K562 (cell line): Measurements from ENCODE around the gene ZFAND2A. TPM values are rescaled to one million over a fixed set of nuclear protein-coding genes. Genes with fewer than 3 reads are reported as not detected.

ENCODE experiments used
- ATAC-seq: fragments of 200-7000 bp; cut with Tn5 transposase; 3 replicates; pipeline ENCODE4 v1.9.1; 2020; ENCODE audit warnings: moderate library complexity
- BruUV-seq: library from RNA; stranded (reverse); fragments of 400-500 nt; replicated peaks from 2 replicates; lab custom pipeline; 2021; lab: Mats Ljungman, UMichigan
- CTCF ChIA-PET: fragments of 300-600 bp; formaldehyde crosslinking; extraction: SDS; loops from one replicate; lab custom pipeline; 2021; ENCODE audit warnings: low intra/inter-chr PET ratio; lab: Yijun Ruan, JAX
- POLR2A ChIA-PET: fragments of 300-600, 350-650 bp; sonication (Branson Sonifier 250); formaldehyde crosslinking; extraction: SDS; loops from one replicate; lab custom pipeline; 2021; ENCODE audit warnings: antibody characterized with exemption, inconsistent platforms; lab: Yijun Ruan, JAX
- DNase-seq, 4 experiments: peaks; one replicate each; pipeline versions ENCODE4 v3.0.0 to v3.0.0-alpha.2; 2011 to 2018; ENCODE audit warnings: low spot score in 3 of 4, mixed read lengths in 3 of 4; ENCODE audit errors: extremely low read depth in 1 of 4
- FAIRE-seq: peaks from 2 replicates; lab custom pipeline; 2011; peaks lifted over from hg19 to GRCh38; lab: Jason Lieb, UNC
- H2AFZ ChIP-seq: 2 replicates; pipeline ENCODE4 v1.6.0; 2011; ENCODE audit warnings: low read depth, low read length, control low read depth, inconsistent platforms
- H3K27ac ChIP-seq: fragments of 200-600 bp; 3 replicates; pipeline ENCODE4 v1.8.0; 2011; ENCODE audit warnings: low read depth, mild to moderate bottlenecking, control low read depth, inconsistent platforms, low read length, moderate library complexity, mixed read lengths; ENCODE audit errors: extremely low read depth
- H3K27me3 ChIP-seq, 2 experiments: fragments of 300-600 bp in 1 of 2; 2 replicates in 1 of 2; 3 replicates in 1 of 2; pipeline versions ENCODE4 v1.6.0 to v1.8.0; 2011; ENCODE audit warnings: inconsistent platforms in 2 of 2, low read length in 2 of 2, mild to moderate bottlenecking in 1 of 2, mixed read lengths in 1 of 2, moderate library complexity in 1 of 2; ENCODE audit not compliant: control insufficient read depth in 2 of 2, insufficient read depth in 2 of 2
- H3K36me3 ChIP-seq: fragments of 300-600 bp; 3 replicates; pipeline ENCODE4 v1.8.0; 2011; ENCODE audit warnings: mild to moderate bottlenecking, low read length, inconsistent platforms; ENCODE audit not compliant: control insufficient read depth, insufficient read depth
- H3K4me1 ChIP-seq, 2 experiments: fragments of 200-600 bp in 1 of 2; replicated peaks in 1 of 2; 2 replicates in 1 of 2; 3 replicates in 1 of 2; pipeline versions ENCODE4 v1.5.1 to v1.8.0; 2011; ENCODE audit warnings: inconsistent platforms in 2 of 2, low read length in 2 of 2, mild to moderate bottlenecking in 1 of 2, mixed read lengths in 1 of 2, moderate library complexity in 1 of 2; ENCODE audit not compliant: control insufficient read depth in 2 of 2, insufficient read depth in 2 of 2
- H3K4me2 ChIP-seq: 2 replicates; pipeline ENCODE4 v1.6.1; 2011; ENCODE audit warnings: low read length, control low read depth, inconsistent platforms, mixed read lengths; ENCODE audit not compliant: insufficient read depth
- H3K4me3 ChIP-seq: fragments of 200-600 bp; sonication (generic), shearing (Covaris generic); 2 replicates; pipeline ENCODE4 v1.5.1; 2016; ENCODE audit warnings: control low read depth, inconsistent platforms
- H3K79me2 ChIP-seq: fragments of 200-600 bp; 3 replicates; pipeline ENCODE4 v1.8.0; 2011; ENCODE audit warnings: low read length, inconsistent platforms; ENCODE audit not compliant: control insufficient read depth, insufficient read depth
- H3K9ac ChIP-seq, 2 experiments: 2 replicates each; pipeline versions ENCODE4 v1.6.0 to v1.6.1; 2011; ENCODE audit warnings: low read depth in 2 of 2, low read length in 2 of 2, control low read depth in 1 of 2, inconsistent platforms in 1 of 2, mild to moderate bottlenecking in 1 of 2, mixed read lengths in 1 of 2; ENCODE audit not compliant: insufficient read depth in 1 of 2
- H3K9me1 ChIP-seq: one replicate; pipeline ENCODE4 v1.6.0; 2011; ENCODE audit warnings: inconsistent platforms, mild to moderate bottlenecking, low read length, moderate library complexity; ENCODE audit not compliant: control insufficient read depth, insufficient read depth
- H3K9me3 ChIP-seq: replicated peaks from 2 replicates; pipeline ENCODE4 v1.5.1; 2011; ENCODE audit warnings: low read depth, low read length, inconsistent platforms; ENCODE audit not compliant: control insufficient read depth, insufficient read depth
- H4K20me1 ChIP-seq: replicated peaks from 2 replicates; pipeline ENCODE4 v1.6.1; 2011; ENCODE audit warnings: low read length, inconsistent platforms, mixed read lengths; ENCODE audit not compliant: control insufficient read depth, insufficient read depth
- E2F1 ChIP-seq: sonication (generic); formaldehyde crosslinking; IDR thresholded peaks from 2 replicates; pipeline ENCODE4 v1.8.1; 2023; ENCODE audit warnings: mild to moderate bottlenecking, missing genetic modification reagents, moderate library complexity
- E2F6 ChIP-seq, 2 experiments: IDR thresholded peaks; 2 replicates each; pipeline ENCODE4 v1.6.1; 2011; ENCODE audit warnings: borderline replicate concordance in 1 of 2, control low read depth in 1 of 2, low read depth in 1 of 2, low read length in 1 of 2, mild to moderate bottlenecking in 1 of 2, mixed read lengths in 1 of 2, moderate library complexity in 1 of 2; ENCODE audit not compliant: insufficient read depth in 1 of 2, insufficient read length in 1 of 2, poor library complexity in 1 of 2, severe bottlenecking in 1 of 2; ENCODE audit errors: extremely low read depth in 1 of 2
- JUND ChIP-seq, 2 experiments: IDR thresholded peaks; 2 replicates in 1 of 2; 3 replicates in 1 of 2; pipeline ENCODE4 v1.6.1; 2011; ENCODE audit warnings: borderline replicate concordance in 2 of 2, low read depth in 2 of 2, low read length in 2 of 2, improper control_type of control experiment in 1 of 2, missing biosample characterization in 1 of 2, missing genetic modification characterization in 1 of 2, missing genetic modification reagents in 1 of 2
- KAT2B ChIP-seq: IDR thresholded peaks from one replicate; pipeline ENCODE4 v1.6.1; 2012; ENCODE audit warnings: low read depth, mild to moderate bottlenecking, control low read depth, inconsistent platforms, low read length, moderate library complexity
- NKRF ChIP-seq: fragments of 450-650 bp; IDR thresholded peaks from 2 replicates; pipeline ENCODE4 v1.6.1; 2016; ENCODE audit warnings: borderline replicate concordance
- SIRT6 ChIP-seq: IDR thresholded peaks from one replicate; pipeline ENCODE4 v1.6.1; 2012; ENCODE audit warnings: low read depth, mild to moderate bottlenecking, control low read depth, inconsistent platforms, low read length, moderate library complexity
- SMARCA5 ChIP-seq: fragments of 450-650 bp; IDR thresholded peaks from 2 replicates; pipeline ENCODE4 v1.6.1; 2016
- TEAD4 ChIP-seq, 2 experiments: sonication (generic) in 1 of 2; formaldehyde crosslinking in 1 of 2; IDR thresholded peaks; 2 replicates each; pipeline versions ENCODE4 v1.6.1 to v1.8.0; 2012 to 2022; ENCODE audit warnings: borderline replicate concordance in 1 of 2, inconsistent platforms in 1 of 2, low read length in 1 of 2, mild to moderate bottlenecking in 1 of 2, missing genetic modification reagents in 1 of 2
- ZBED1 ChIP-seq: IDR thresholded peaks from 2 replicates; pipeline ENCODE4 v1.6.1; 2014
- ZNF232 ChIP-seq: sonication (generic); formaldehyde crosslinking; IDR thresholded peaks from 2 replicates; pipeline ENCODE4 v1.8.0; 2022; ENCODE audit warnings: mild to moderate bottlenecking, missing genetic modification reagents
- ZNF445 ChIP-seq: fragments of 250-450 bp; sonication (Bioruptor Pico); IDR thresholded peaks from 2 replicates; pipeline ENCODE4 v1.4.0; 2020; ENCODE audit warnings: low read depth, mild to moderate bottlenecking, moderate library complexity
- ZNF668 ChIP-seq: fragments of 250-450 bp; sonication (Bioruptor Pico); IDR thresholded peaks from 2 replicates; pipeline ENCODE4 v1.8.0; 2022; ENCODE audit warnings: mild to moderate bottlenecking, inconsistent platforms
- WGBS: fragments of 100-300 bp; shearing (Covaris generic); methylation state at CpG from one replicate; pipeline ENCODE4 v1.1.6; 2016; ENCODE audit warnings: low coverage, mixed read lengths; ENCODE audit not compliant: insufficient coverage; ENCODE audit errors: missing lambda C conversion rate; 5-methylcytosine and 5-hydroxymethylcytosine counted together
- in situ Hi-C: fragments of 300-500 bp; cut with MboI; formaldehyde crosslinking; loops from 4 replicates; pipeline ENCODE4 v1.15.0; 2018; ENCODE audit warnings: inconsistent platforms, mixed read lengths
- intact Hi-C: fragments of 100-400 bp; cut with micrococcal nuclease; formaldehyde crosslinking; loops from 2 replicates; pipeline ENCODE4 v1.14.2; 2022
- polyA plus RNA-seq, 8 experiments: library from polyadenylated mRNA; depleted of rRNA in 4 of 8; stranded (reverse) in 5 of 8; unstranded in 3 of 8; fragments of >200 nt; fragmentation: Nextera tagmentation in 2 of 8; fragmentation: Illumina TruSeq in 1 of 8; extraction: Ambion mirVana in 2 of 8; extraction: Trizol in 1 of 8; gene quantifications; 2 replicates each; pipeline versions ENCODE4 v1.2.1 to v1.2.3, GENCODE V29; 2011 to 2014; ENCODE audit warnings: inconsistent platforms in 1 of 8, missing spikeins in 1 of 8
- total RNA-seq, 7 experiments: library from RNA; depleted of rRNA in 6 of 7; stranded (reverse); fragments of >200 nt in 6 of 7; fragmentation: Illumina TruSeq in 2 of 7; extraction: Trizol in 2 of 7; gene quantifications; 2 replicates each; pipeline versions ENCODE4 v1.2.1 to v1.2.3, GENCODE V29; 2011 to 2021; ENCODE audit warnings: low replicate concordance in 1 of 7

ZFAND2A gene
- total and polyA plus RNA-seq, 9 of the 15 experiments (the other 6 are each of a cell fraction or from before 2014, with no cell fraction given): 16.8 to 56.8 (median 26.1) TPM

GRCh38 chr7:1201916-1202315, 41.9 kb upstream of the ZFAND2A start (continued):
- TF ChIP-seq TEAD4 (IDR thresholded peaks at IDR 0.05; ENCODE audit: low read length): no peak
- no peak for TF ChIP-seq TEAD4 (CRISPR knock-in tag; IDR thresholded peaks at IDR 0.05; ENCODE audit: borderline replicate concordance)
- no peak for TF ChIP-seq ZNF668 (CRISPR knock-in tag)
- TF ChIP-seq SIRT6: no peak

GRCh38 chr7:1200045-1200444, 40.0 kb upstream of the ZFAND2A start:
- no peak overlapping the region for H3K4me3 ChIP-seq
- H4K20me1 ChIP-seq: no peaks in the 10 kb centered on the region
- H3K9me1 ChIP-seq: no peaks in the 10 kb centered on the region
- WGBS: 3% methylated on average over 19 of the region's 19 CpGs
- intact Hi-C loops (no loop called here), in situ Hi-C loops (no loop called here)
- FAIRE-seq (no peak), DNase-seq (peak in 1 of 4 experiments; percentile 4), ATAC-seq (no peak)
- ChIA-PET POLR2A (no interaction called here), CTCF (no interaction called here)
- H3K4me2 ChIP-seq: no peak overlapping the region
- no peak overlapping the region for H3K27ac ChIP-seq
- H3K9ac ChIP-seq: no peak overlapping the region
- H3K36me3 ChIP-seq: no peaks in the 10 kb centered on the region
- peaks cover 19 to 50% of the 10 kb centered on the region in 2 experiments for H3K27me3 ChIP-seq
- H3K9me3 ChIP-seq: no peaks in the 10 kb centered on the region
- no peak for TF ChIP-seq ZBED1
- no peak for TF ChIP-seq KAT2B
- TF ChIP-seq ZNF445 (CRISPR knock-in tag): no peak
- TF ChIP-seq E2F1 (CRISPR knock-in tag): no peak
- TF ChIP-seq SMARCA5: no peak
- TF ChIP-seq E2F6 (IDR thresholded peaks at IDR 0.05; ENCODE audit: borderline replicate concordance in 1 of 2, extremely low read depth in 1 of 2, insufficient read depth in 1 of 2, insufficient read length in 1 of 2, low read depth in 1 of 2, low read length in 1 of 2, poor library complexity in 1 of 2, severe bottlenecking in 1 of 2): no peak
- no peak for TF ChIP-seq JUND (IDR thresholded peaks at IDR 0.05; ENCODE audit: borderline replicate concordance, low read depth, low read length)
- TF ChIP-seq JUND (tag; IDR thresholded peaks at IDR 0.05; ENCODE audit: borderline replicate concordance, low read depth, low read length): no peak
- no peak for TF ChIP-seq ZNF232 (CRISPR knock-in tag)
- no peak for TF ChIP-seq NKRF
- peaks cover 0 to 6% of the 10 kb centered on the region in 2 experiments; a peak in 2 of 5 replicates for H3K4me1 ChIP-seq
- no peaks in the 10 kb centered on the region for H3K79me2 ChIP-seq
- H2AFZ ChIP-seq: no peak overlapping the region
- no TSS peak for BruUV-seq
